ENCODE results near the gene IL19.
A peak's percentile ranks its signal among the peaks of the same experiment; 100 is the strongest.

The IL19 gene

DNA sequence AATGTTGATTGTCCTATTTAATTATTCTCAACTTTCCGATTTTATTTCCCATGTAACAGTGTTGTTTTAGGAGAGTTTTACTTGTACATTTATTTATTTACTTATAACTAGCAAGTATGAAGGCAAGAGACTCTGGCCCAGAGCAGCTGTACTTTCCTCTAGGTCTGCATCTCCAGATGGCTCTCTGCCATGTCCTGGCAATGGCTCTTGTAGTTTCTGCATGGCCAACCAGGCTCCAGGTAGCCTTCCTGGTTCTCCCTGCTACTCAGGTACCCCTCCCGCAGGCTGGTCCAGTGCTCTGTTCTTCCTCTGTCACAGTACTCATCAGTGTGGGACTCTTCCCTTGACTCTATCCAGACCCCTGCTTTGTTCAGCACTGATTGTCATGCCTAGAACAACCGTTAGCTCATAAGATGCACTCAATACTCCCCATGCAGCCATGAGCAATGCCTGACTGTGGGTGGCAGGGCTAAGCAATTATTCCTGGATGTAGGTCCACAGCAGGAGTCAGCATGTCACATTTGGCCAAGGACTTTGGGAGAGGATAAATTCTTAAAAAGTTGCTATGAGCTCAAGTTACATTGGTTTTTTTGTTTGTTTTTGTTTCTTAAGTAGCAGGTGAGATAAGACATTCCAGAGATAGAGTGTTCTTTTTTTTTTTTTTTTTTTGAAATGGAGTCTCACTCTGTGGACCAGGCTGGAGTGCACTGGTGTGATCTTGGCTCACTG lies 84.0 kb downstream of the IL19 start:
- Histone ChIP-seq H3K27me3 (ENCODE audit: insufficient read depth, poor library complexity, severe bottlenecking) (no peaks in the 10 kb centered on the region), H3K4me3 (replicated peaks; ENCODE audit: insufficient read depth, low read length) (no peak overlapping the region), H3K27ac (replicated peaks) (no peak overlapping the region)
- DNase-seq (ENCODE audit: low read depth in 1 of 2, low spot score in 1 of 2): no peak
- TF ChIP-seq GABPA (IDR thresholded peaks at IDR 0.05; ENCODE audit: low read depth): no peak
- TF ChIP-seq, protein P1, sequence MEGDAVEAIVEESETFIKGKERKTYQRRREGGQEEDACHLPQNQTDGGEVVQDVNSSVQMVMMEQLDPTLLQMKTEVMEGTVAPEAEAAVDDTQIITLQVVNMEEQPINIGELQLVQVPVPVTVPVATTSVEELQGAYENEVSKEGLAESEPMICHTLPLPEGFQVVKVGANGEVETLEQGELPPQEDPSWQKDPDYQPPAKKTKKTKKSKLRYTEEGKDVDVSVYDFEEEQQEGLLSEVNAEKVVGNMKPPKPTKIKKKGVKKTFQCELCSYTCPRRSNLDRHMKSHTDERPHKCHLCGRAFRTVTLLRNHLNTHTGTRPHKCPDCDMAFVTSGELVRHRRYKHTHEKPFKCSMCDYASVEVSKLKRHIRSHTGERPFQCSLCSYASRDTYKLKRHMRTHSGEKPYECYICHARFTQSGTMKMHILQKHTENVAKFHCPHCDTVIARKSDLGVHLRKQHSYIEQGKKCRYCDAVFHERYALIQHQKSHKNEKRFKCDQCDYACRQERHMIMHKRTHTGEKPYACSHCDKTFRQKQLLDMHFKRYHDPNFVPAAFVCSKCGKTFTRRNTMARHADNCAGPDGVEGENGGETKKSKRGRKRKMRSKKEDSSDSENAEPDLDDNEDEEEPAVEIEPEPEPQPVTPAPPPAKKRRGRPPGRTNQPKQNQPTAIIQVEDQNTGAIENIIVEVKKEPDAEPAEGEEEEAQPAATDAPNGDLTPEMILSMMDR (IDR thresholded peaks at IDR 0.05; ENCODE audit: insufficient read depth, low read length): no peak
- no peak for TF ChIP-seq POLR2AphosphoS5 (IDR thresholded peaks at IDR 0.05; ENCODE audit: low read depth)
- no peak for TF ChIP-seq SPI1 (IDR thresholded peaks at IDR 0.05; ENCODE audit: borderline replicate concordance, low read depth)
- TF ChIP-seq, protein P2, sequence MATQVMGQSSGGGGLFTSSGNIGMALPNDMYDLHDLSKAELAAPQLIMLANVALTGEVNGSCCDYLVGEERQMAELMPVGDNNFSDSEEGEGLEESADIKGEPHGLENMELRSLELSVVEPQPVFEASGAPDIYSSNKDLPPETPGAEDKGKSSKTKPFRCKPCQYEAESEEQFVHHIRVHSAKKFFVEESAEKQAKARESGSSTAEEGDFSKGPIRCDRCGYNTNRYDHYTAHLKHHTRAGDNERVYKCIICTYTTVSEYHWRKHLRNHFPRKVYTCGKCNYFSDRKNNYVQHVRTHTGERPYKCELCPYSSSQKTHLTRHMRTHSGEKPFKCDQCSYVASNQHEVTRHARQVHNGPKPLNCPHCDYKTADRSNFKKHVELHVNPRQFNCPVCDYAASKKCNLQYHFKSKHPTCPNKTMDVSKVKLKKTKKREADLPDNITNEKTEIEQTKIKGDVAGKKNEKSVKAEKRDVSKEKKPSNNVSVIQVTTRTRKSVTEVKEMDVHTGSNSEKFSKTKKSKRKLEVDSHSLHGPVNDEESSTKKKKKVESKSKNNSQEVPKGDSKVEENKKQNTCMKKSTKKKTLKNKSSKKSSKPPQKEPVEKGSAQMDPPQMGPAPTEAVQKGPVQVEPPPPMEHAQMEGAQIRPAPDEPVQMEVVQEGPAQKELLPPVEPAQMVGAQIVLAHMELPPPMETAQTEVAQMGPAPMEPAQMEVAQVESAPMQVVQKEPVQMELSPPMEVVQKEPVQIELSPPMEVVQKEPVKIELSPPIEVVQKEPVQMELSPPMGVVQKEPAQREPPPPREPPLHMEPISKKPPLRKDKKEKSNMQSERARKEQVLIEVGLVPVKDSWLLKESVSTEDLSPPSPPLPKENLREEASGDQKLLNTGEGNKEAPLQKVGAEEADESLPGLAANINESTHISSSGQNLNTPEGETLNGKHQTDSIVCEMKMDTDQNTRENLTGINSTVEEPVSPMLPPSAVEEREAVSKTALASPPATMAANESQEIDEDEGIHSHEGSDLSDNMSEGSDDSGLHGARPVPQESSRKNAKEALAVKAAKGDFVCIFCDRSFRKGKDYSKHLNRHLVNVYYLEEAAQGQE (IDR thresholded peaks at IDR 0.05; ENCODE audit: insufficient replicate concordance, low read depth): no peak

DNA sequence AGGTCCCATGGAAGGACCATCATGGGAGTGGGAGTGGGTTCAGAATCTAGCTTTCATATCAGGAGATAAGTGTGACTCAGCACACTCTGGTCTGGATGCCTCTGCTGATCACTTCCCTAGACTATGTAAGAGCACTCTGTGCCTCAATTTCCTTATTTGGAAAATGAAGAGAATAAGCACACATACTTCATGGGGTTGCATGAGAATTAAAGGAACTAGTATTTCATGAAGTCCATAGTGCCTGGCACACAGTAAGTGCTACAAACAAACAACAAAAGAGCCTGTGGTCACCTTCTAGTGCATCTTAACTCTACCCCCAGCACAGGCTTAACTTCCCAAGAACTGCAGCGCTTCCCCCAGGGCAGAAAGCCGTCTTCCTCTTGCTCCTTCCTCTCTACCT lies 85.3 kb downstream of the IL19 start:
- no peak overlapping the region for H3K4me3 ChIP-seq (replicated peaks; ENCODE audit: insufficient read depth, low read length)
- no peak for DNase-seq (ENCODE audit: low read depth in 1 of 2, low spot score in 1 of 2)
- no peaks in the 10 kb centered on the region for H3K27me3 ChIP-seq (ENCODE audit: insufficient read depth, poor library complexity, severe bottlenecking)
- H3K27ac ChIP-seq (replicated peaks): no peak overlapping the region
- TF ChIP-seq, protein P1 (IDR thresholded peaks at IDR 0.05; ENCODE audit: insufficient read depth, low read length): no peak
- no peak for TF ChIP-seq SPI1 (IDR thresholded peaks at IDR 0.05; ENCODE audit: borderline replicate concordance, low read depth)
- TF ChIP-seq POLR2AphosphoS5 (IDR thresholded peaks at IDR 0.05; ENCODE audit: low read depth): no peak
- TF ChIP-seq GABPA (IDR thresholded peaks at IDR 0.05; ENCODE audit: low read depth): no peak

DNA sequence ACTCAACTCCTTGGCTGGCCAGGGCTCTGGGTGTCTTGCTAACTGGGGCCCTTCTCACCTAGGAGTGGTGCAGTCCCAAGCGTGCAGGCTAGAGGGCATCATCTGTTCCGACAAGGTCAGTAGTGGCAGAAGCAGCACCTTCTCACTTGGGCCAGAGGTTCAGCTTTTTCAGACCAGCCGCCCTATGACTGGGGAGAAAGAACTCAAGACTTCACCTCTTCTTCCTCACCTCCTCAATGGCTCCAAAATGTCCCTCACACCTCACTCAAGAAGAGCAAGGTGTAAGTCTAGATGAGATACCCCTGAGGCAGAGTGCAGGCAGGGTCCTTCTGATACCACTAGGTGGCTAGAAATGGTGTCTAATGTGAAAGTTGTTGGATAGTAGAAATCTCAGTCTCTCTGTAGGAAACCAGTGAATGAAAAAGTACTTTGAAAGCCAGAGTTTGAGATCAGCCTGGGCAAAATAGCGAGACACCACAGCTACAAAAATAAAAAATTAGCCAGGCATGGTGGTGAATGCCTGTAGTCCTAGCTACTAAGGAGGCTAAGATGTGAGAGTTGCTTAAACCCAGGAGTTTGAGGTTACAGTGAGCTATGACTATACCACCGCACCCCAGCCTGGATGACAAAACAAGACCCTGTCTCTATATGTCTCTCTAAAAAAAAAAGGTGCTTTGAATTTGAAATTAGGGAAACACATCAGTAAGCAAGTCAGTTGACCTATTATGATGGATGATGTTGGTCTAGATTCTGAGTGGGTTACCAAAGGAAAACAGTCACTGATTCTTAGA lies 86.3 kb downstream of the IL19 start:
- H3K27me3 ChIP-seq (ENCODE audit: insufficient read depth, poor library complexity, severe bottlenecking): no peaks in the 10 kb centered on the region
- DNase-seq (ENCODE audit: low read depth in 1 of 2, low spot score in 1 of 2): no peak
- H3K27ac ChIP-seq (replicated peaks): no peak overlapping the region
- TF ChIP-seq, protein P1 (IDR thresholded peaks at IDR 0.05; ENCODE audit: insufficient read depth, low read length): peak; percentile 6
- TF ChIP-seq, protein P2 (IDR thresholded peaks at IDR 0.05; ENCODE audit: insufficient replicate concordance, low read depth): no peak
- no peak overlapping the region for H3K4me3 ChIP-seq (replicated peaks; ENCODE audit: insufficient read depth, low read length)
